HG02798 (cell line): ENCODE results near the gene CLEC10A.
"Not testable (repeated sequence)": the region's sequence is repeated elsewhere in the genome, so short reads cannot be mapped to it uniquely, and the experiment has no call there.

Experiments used
- ATAC-seq: cut with Tn5 transposase; IDR thresholded peaks from one replicate; pipeline ENCODE4 v1.9.1; 2021; ENCODE audit warnings: mild to moderate bottlenecking; ENCODE audit not compliant: unreplicated experiment, poor library complexity

CLEC10A gene

GRCh38 chr17:7079581-7080455 is at the start of gene CLEC10A:
CLEC10A (minus strand) TSS chr17:7080251; CDS start chr17:7078812, 1,439 bp downstream.
- ATAC-seq: no peak

- ATAC-seq: no peak
Observed at GRCh38 chr17:7129311-7129710, 49.3 kb upstream of the CLEC10A start.

- no peak for ATAC-seq
Observed at GRCh38 chr17:7128160-7128559, 48.1 kb upstream of the CLEC10A start.

- not testable (repeated sequence) for ATAC-seq
Observed at GRCh38 chr17:7127501-7127900, 47.5 kb upstream of the CLEC10A start.

- not testable (repeated sequence) for ATAC-seq
Observed at GRCh38 chr17:7126386-7126785, 46.3 kb upstream of the CLEC10A start.

GRCh38 chr17:7124923-7125322 is 44.9 kb upstream of the CLEC10A start:
- ATAC-seq: no peak

- no peak for ATAC-seq
Observed at GRCh38 chr17:7123844-7124243, 43.8 kb upstream of the CLEC10A start.

- no peak for ATAC-seq
Observed at GRCh38 chr17:7122381-7122780, 42.3 kb upstream of the CLEC10A start.

- ATAC-seq: not testable (repeated sequence)
Observed at GRCh38 chr17:7120635-7121034, 40.6 kb upstream of the CLEC10A start.

GRCh38 chr17:7120123-7120522 is 40.1 kb upstream of the CLEC10A start:
- ATAC-seq: no peak

- ATAC-seq: no peak
Observed at GRCh38 chr17:7119314-7119713, 39.3 kb upstream of the CLEC10A start.

GRCh38 chr17:7114875-7115614 is 35.0 kb upstream of the CLEC10A start:
- ATAC-seq: no peak

GRCh38 chr17:7114241-7114874 is 34.3 kb upstream of the CLEC10A start, which contains the start of gene ASGR2:
ASGR2 (minus strand) TSS chr17:7114822; CDS start chr17:7114240, 582 bp downstream.
- ATAC-seq: no peak

GRCh38 chr17:7113273-7114071 is 33.4 kb upstream of the CLEC10A start:
- ATAC-seq: no peak

GRCh38 chr17:7112510-7113108 is 32.6 kb upstream of the CLEC10A start:
- no peak for ATAC-seq

- no peak for ATAC-seq
Observed at GRCh38 chr17:7111784-7112509, 31.9 kb upstream of the CLEC10A start.

GRCh38 chr17:7110617-7111306 is 30.7 kb upstream of the CLEC10A start:
- no peak for ATAC-seq
